Body of pancreas (tissue), 4 donors: Measurements from ENCODE around the gene OR10V1. TPM values are rescaled to one million over a fixed set of nuclear protein-coding genes. Genes with fewer than 3 reads are reported as not detected.

Experiments
- ATAC-seq: fragments of 150-250 bp; one replicate; pipeline ENCODE4 v1.9.1; 2016
- DNase-seq, 4 donors: peaks; one replicate each; pipeline ENCODE4 v3.0.0-alpha.2; 2019
- H3K27ac ChIP-seq, 4 donors: fragments of 200-600 bp; sonication (generic); 1 replicate in 3 of 4; 2 replicates in 1 of 4; pipeline versions ENCODE4 v1.5.1 to v1.6.1; 2016 to 2019; ENCODE audit warnings: mild to moderate bottlenecking in 1 of 4, mixed read lengths in 1 of 4, moderate library complexity in 1 of 4
- H3K27me3 ChIP-seq, 2 donors: fragments of 200-600 bp; sonication (generic); one replicate each; pipeline ENCODE4 v1.6.0; 2016; ENCODE audit warnings: mild to moderate bottlenecking in 1 of 2
- H3K36me3 ChIP-seq, 2 donors: fragments of 200-600 bp; sonication (generic); replicated peaks in 1 of 2; 2 replicates each; pipeline ENCODE4 v1.5.1; 2016; ENCODE audit warnings: low read depth in 2 of 2; ENCODE audit not compliant: insufficient read depth in 1 of 2
- H3K4me1 ChIP-seq: fragments of 200-600 bp; sonication (generic); one replicate; pipeline ENCODE4 v1.6.0; 2016
- H3K4me3 ChIP-seq, 2 donors: fragments of 200-600 bp; sonication (generic); 1 replicate in 1 of 2; 2 replicates in 1 of 2; pipeline ENCODE4 v1.5.1; 2016 to 2019
- H3K9me3 ChIP-seq, 3 donors: fragments of 200-600 bp; sonication (generic); 1 replicate in 2 of 3; 2 replicates in 1 of 3; pipeline ENCODE4 v1.5.1; 2016
- CTCF ChIP-seq, 7 experiments: fragments of 450-650 bp in 4 of 7; fragments of 200-600 bp in 3 of 7; sonication (generic) in 3 of 7; IDR thresholded peaks; one replicate each; pipeline ENCODE4 v1.5.1; 2016 to 2019; ENCODE audit warnings: antibody characterized with exemption in 7 of 7
- POLR2A ChIP-seq, 3 donors: fragments of 450-650 bp; IDR thresholded peaks; one replicate each; pipeline ENCODE4 v1.6.1; 2016; ENCODE audit warnings: antibody characterized with exemption in 3 of 3, mild to moderate bottlenecking in 2 of 3
- WGBS, 2 donors: methylation state at CpG; one replicate each; pipeline ENCODE4 v1.1.5; 2017; 5-methylcytosine and 5-hydroxymethylcytosine counted together
- intact Hi-C: fragments of 100-400 bp; cut with DNase I; formaldehyde crosslinking; loops from one replicate; pipeline ENCODE4 v1.15.1; 2023
- total RNA-seq, 2 donors: library from RNA; depleted of rRNA; stranded (reverse); fragments of >200 nt; gene quantifications; one replicate each; pipeline ENCODE4 v1.1.0, GENCODE V29; 2016

Gene OR10V1
- total RNA-seq, 2 donors from 2014 or later = not detected

GRCh38 chr11:59754494-59754858, 40.8 kb upstream of the OR10V1 start:
- 0 to 1% methylated on average over 20 of the region's 20 CpGs for WGBS, 2 donors
- peak overlapping the region; percentile 53 to 81 for H3K4me3 ChIP-seq
- H3K4me1 ChIP-seq = peaks cover 37% of the 10 kb centered on the region
- TF ChIP-seq CTCF (IDR thresholded peaks at IDR 0.05) = no peak
- no peak for TF ChIP-seq POLR2A (IDR thresholded peaks at IDR 0.05)
- DNase-seq = peak in 3 of 4 donors; percentile 26 to 34 (median 31)
- peak overlapping the region; percentile 96 to 98 (median 98) for H3K27ac ChIP-seq
- no peak for ATAC-seq
- H3K27me3 ChIP-seq = no peaks in the 10 kb centered on the region
- intact Hi-C loops = loop anchor here (5.0 kb wide), 1 partner anchor 48 kb away; no protein-coding TSS in a partner anchor
- no peaks in the 10 kb centered on the region for H3K36me3 ChIP-seq
- H3K9me3 ChIP-seq = no peaks in the 10 kb centered on the region

- peak overlapping the region; percentile 53 to 81 for H3K4me3 ChIP-seq
- ATAC-seq = peak; percentile 62
- WGBS, 2 donors = 25 to 30% methylated on average over 37 to 47 of the region's 47 CpGs
- no peaks in the 10 kb centered on the region for H3K9me3 ChIP-seq
- peak; percentile 86 to 92 (median 88) for DNase-seq
- H3K27ac ChIP-seq = peak overlapping the region; percentile 96 to 98 (median 98)
- H3K4me1 ChIP-seq = peaks cover 31% of the 10 kb centered on the region
- H3K27me3 ChIP-seq = no peaks in the 10 kb centered on the region
- intact Hi-C loops = loop anchor here (5.0 kb wide), 1 partner anchor 48 kb away; no protein-coding TSS in a partner anchor
- peak in 1 of 3 donors; percentile 12 for TF ChIP-seq POLR2A (IDR thresholded peaks at IDR 0.05)
- TF ChIP-seq CTCF (IDR thresholded peaks at IDR 0.05) = peak; percentile 90 to 97 (median 91)
- H3K36me3 ChIP-seq = no peaks in the 10 kb centered on the region
Measured at GRCh38 chr11:59753650-59754493, 40.2 kb upstream of the OR10V1 start.

- H3K27ac ChIP-seq = no peak overlapping the region
- 69 to 75% methylated on average over 2 of the region's 2 CpGs for WGBS, 2 donors
- no peaks in the 10 kb centered on the region for H3K36me3 ChIP-seq
- DNase-seq (no peak), ATAC-seq (no peak)
- no peaks in the 10 kb centered on the region for H3K27me3 ChIP-seq
- intact Hi-C loops = no loop called here
- H3K4me1 ChIP-seq = no peaks in the 10 kb centered on the region
- H3K9me3 ChIP-seq = no peaks in the 10 kb centered on the region
- H3K4me3 ChIP-seq = no peak overlapping the region
- no peak for TF ChIP-seq CTCF (IDR thresholded peaks at IDR 0.05)
- TF ChIP-seq POLR2A (IDR thresholded peaks at IDR 0.05) = no peak
Measured at GRCh38 chr11:59746111-59746510, 32.5 kb upstream of the OR10V1 start.

GRCh38 chr11:59730896-59731565, 17.4 kb upstream of the OR10V1 start:
- Histone ChIP-seq H3K4me3 (no peak overlapping the region), H3K27me3 (no peaks in the 10 kb centered on the region), H3K4me1 (no peaks in the 10 kb centered on the region), H3K36me3 (no peaks in the 10 kb centered on the region), H3K9me3 (no peaks in the 10 kb centered on the region), H3K27ac (no peak overlapping the region)
- ATAC-seq (no peak), DNase-seq (no peak)
- TF ChIP-seq CTCF (IDR thresholded peaks at IDR 0.05) (no peak), POLR2A (IDR thresholded peaks at IDR 0.05) (no peak)
- WGBS, 2 donors = 44 to 66% methylated on average over 2 of the region's 2 CpGs
- intact Hi-C loops = no loop called here
